Measurements from ENCODE around the gene USP31. TPM values are rescaled to one million over a fixed set of nuclear protein-coding genes. Genes with fewer than 3 reads are reported as not detected.

USP31 gene
- total and polyA plus RNA-seq, 3 donors from 2014 or later = 23.3 to 73.6 (median 73.1) TPM

DNA sequence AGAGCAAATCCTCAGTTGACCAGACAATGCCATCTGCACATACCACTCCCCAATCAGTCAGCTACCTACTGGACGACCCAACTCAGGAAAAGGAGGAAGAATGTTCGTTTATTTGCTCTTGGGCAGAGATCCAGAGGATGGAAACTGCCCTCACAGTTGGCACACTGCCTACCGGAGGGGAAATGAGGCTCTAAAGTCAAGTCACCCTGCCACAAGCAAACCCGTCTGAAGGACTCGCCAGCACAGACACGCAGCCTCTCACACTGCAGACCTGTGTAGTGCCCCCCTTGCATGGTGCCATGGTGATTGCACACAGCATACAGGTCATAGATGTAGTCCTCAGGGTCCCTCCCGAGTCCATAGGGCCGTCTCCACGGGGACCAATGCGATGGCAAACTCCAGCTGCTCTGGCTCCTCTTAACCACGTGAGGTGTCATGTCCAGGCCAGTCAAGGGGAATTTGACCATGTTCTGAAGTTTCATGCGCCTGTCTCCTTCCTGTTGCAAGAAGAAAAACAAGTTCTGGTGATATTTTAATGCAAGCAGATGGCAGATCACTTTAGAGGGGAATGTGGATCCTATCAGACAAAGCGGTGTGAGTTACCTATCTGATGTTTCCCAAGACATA is 69.5 kb downstream of the USP31 start:
- TF ChIP-seq, protein P1, sequence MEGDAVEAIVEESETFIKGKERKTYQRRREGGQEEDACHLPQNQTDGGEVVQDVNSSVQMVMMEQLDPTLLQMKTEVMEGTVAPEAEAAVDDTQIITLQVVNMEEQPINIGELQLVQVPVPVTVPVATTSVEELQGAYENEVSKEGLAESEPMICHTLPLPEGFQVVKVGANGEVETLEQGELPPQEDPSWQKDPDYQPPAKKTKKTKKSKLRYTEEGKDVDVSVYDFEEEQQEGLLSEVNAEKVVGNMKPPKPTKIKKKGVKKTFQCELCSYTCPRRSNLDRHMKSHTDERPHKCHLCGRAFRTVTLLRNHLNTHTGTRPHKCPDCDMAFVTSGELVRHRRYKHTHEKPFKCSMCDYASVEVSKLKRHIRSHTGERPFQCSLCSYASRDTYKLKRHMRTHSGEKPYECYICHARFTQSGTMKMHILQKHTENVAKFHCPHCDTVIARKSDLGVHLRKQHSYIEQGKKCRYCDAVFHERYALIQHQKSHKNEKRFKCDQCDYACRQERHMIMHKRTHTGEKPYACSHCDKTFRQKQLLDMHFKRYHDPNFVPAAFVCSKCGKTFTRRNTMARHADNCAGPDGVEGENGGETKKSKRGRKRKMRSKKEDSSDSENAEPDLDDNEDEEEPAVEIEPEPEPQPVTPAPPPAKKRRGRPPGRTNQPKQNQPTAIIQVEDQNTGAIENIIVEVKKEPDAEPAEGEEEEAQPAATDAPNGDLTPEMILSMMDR (IDR thresholded peaks at IDR 0.05) = no peak
- no peak for TF ChIP-seq POLR2A (IDR thresholded peaks at IDR 0.05)
- no peaks in the 10 kb centered on the region for H3K36me3 ChIP-seq (ENCODE audit: low read depth, missing control alignments)
- H3K9me3 ChIP-seq = no peaks in the 10 kb centered on the region
- H3K27me3 ChIP-seq = no peaks in the 10 kb centered on the region
- DNase-seq = peak; percentile 40
- no peak overlapping the region for H3K4me3 ChIP-seq
- WGBS, 2 donors = 60 to 74% methylated on average over 13 of the region's 13 CpGs
- H3K27ac ChIP-seq = no peak overlapping the region
- intact Hi-C loops (cut with DNase I; ENCODE audit: low total_unique reads) = no loop called here
- H3K4me1 ChIP-seq = peaks cover 5% of the 10 kb centered on the region

DNA sequence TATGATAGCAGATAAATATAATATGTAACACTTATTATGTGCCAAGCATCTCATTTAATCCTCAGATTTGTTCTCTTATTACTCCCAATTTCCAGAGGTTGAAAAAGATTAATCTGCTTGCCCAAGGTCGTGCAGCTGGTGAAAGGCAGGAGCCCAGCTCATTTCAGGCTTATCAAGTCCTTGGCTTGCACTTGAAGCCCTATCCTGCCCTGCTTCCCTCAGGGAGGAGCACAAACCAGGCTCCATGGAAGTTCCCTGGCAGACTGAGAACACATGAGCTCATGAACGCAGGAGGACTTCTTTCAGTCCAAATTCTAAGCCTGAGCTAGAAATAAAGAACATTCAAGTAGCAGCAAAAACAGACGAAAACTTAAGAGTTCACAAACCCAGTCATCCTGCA is 74.8 kb downstream of the USP31 start:
- no peaks in the 10 kb centered on the region for H3K36me3 ChIP-seq (ENCODE audit: low read depth, missing control alignments)
- peaks cover 13% of the 10 kb centered on the region for H3K4me1 ChIP-seq
- H3K9me3 ChIP-seq = no peaks in the 10 kb centered on the region
- peak overlapping the region in 1 of 2 donors; percentile 5 for H3K27ac ChIP-seq
- intact Hi-C loops (cut with DNase I; ENCODE audit: low total_unique reads) = no loop called here
- TF ChIP-seq, protein P1 (IDR thresholded peaks at IDR 0.05) = no peak
- TF ChIP-seq POLR2A (IDR thresholded peaks at IDR 0.05) = no peak
- H3K27me3 ChIP-seq = no peaks in the 10 kb centered on the region
- peak; percentile 55 for DNase-seq
- 35 to 38% methylated on average over 3 of the region's 3 CpGs for WGBS, 2 donors
- no peak overlapping the region for H3K4me3 ChIP-seq

DNA sequence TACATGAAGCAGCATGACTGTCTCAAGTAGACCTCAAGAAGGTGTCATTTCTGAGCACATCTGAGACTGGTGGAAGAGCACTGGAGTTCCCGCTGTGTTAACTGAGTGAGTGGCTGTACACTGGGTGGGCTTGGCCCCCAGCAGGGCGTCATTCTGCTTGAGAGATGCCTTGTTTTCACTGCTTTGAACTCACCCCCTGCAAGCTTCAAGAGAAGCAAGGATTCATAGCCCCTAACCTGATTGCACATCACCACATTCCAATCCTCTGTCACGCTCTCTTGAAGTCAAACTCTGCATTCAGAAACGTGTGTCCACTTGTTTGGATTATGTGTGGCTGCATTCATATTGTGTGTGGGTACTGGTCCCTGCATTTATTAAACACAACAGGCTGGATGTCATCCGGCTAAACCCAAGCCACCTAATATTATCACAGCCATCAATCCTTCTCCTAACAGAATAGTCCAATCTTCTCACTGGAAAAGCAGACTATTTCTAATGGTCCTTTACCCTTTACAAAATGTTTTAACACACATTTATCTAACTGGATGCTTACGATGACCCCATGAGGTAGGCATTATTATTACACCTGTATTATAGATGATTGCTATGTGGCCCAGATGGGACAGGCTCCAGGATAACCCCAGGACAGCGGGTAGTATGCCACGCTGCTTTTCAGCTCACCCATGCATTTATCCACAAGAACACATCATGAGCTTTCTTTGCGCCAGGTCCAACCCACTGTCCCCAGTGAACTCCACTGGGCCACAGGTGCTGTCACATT is 76.3 kb downstream of the USP31 start:
- TF ChIP-seq POLR2A (IDR thresholded peaks at IDR 0.05) = no peak
- TF ChIP-seq, protein P1 (IDR thresholded peaks at IDR 0.05) = no peak
- H3K27me3 ChIP-seq = no peaks in the 10 kb centered on the region
- 89 to 91% methylated on average over 9 of the region's 9 CpGs for WGBS, 2 donors
- intact Hi-C loops (cut with DNase I; ENCODE audit: low total_unique reads) = no loop called here
- DNase-seq = no peak
- no peaks in the 10 kb centered on the region for H3K36me3 ChIP-seq (ENCODE audit: low read depth, missing control alignments)
- H3K4me3 ChIP-seq = no peak overlapping the region
- H3K27ac ChIP-seq = no peak overlapping the region
- peaks cover 13% of the 10 kb centered on the region for H3K4me1 ChIP-seq
- H3K9me3 ChIP-seq = no peaks in the 10 kb centered on the region

DNA sequence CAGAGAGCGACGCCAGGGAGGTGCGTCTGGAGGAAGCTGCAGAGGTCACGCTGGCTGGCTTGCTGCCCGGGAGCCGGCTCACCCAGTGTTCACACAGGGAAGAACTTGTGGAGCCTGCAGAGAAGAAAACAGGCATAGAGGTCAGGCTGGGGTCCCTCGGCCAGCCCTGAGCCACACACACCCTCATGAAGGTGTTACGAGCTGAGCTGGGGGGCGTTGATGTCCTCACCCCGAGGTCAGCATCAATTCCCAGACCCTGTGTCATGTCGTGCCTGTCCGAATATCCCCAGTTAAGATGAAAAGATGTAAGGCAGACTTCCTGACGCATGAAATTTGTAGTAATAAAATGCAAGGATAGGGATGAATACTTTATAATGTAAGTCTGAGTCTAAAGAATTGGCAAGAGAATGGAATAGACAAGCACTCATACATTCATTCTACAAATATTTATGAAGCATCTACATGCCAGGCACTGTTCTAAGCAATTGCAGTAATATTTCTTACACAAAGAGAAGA is 77.1 kb downstream of the USP31 start:
- Histone ChIP-seq H3K27me3 (no peaks in the 10 kb centered on the region), H3K36me3 (ENCODE audit: low read depth, missing control alignments) (no peaks in the 10 kb centered on the region), H3K27ac (peak overlapping the region in 1 of 2 donors; percentile 34), H3K9me3 (no peaks in the 10 kb centered on the region), H3K4me1 (peaks cover 13% of the 10 kb centered on the region), H3K4me3 (no peak overlapping the region)
- peak; percentile 93 for DNase-seq
- 23 to 54% methylated on average over 13 of the region's 13 CpGs for WGBS, 2 donors
- intact Hi-C loops (cut with DNase I; ENCODE audit: low total_unique reads) = no loop called here
- no peak for TF ChIP-seq POLR2A (IDR thresholded peaks at IDR 0.05)
- TF ChIP-seq, protein P1 (IDR thresholded peaks at IDR 0.05) = no peak
